Trophoblast cell (in vitro differentiated cells and primary cell): ENCODE measurements around the gene ZNF287.
A peak's percentile ranks its signal among the peaks of the same experiment; 100 is the strongest.

Experiments used
- DNase-seq, 2 donors: peaks; one replicate each; pipeline ENCODE4 v3.0.0-alpha.2; 2016
- H2AFZ ChIP-seq: 2 replicates; pipeline ENCODE4 v1.6.1; 2013; ENCODE audit warnings: low read length, moderate library complexity, mild to moderate bottlenecking; ENCODE audit not compliant: insufficient read depth, poor library complexity
- H2AK5ac ChIP-seq: 2 replicates; pipeline ENCODE4 v1.6.1; 2013; ENCODE audit warnings: mild to moderate bottlenecking, low read length
- H2BK120ac ChIP-seq: 2 replicates; pipeline ENCODE4 v1.6.1; 2013; ENCODE audit warnings: low read length, mild to moderate bottlenecking, moderate library complexity; ENCODE audit not compliant: insufficient read depth, poor library complexity
- H2BK12ac ChIP-seq: 2 replicates; pipeline ENCODE4 v1.6.1; 2013; ENCODE audit warnings: mild to moderate bottlenecking, low read length, moderate library complexity
- H2BK5ac ChIP-seq: 2 replicates; pipeline ENCODE4 v1.6.1; 2013; ENCODE audit warnings: low read length, low read depth, moderate library complexity, mild to moderate bottlenecking; ENCODE audit not compliant: poor library complexity
- H3K14ac ChIP-seq: 2 replicates; pipeline ENCODE4 v1.6.1; 2013; ENCODE audit warnings: mild to moderate bottlenecking, low read length
- H3K18ac ChIP-seq: 2 replicates; pipeline ENCODE4 v1.6.1; 2013; ENCODE audit warnings: mild to moderate bottlenecking, low read length
- H3K23ac ChIP-seq: 2 replicates; pipeline ENCODE4 v1.6.1; 2013; ENCODE audit warnings: low read length
- H3K27ac ChIP-seq: 2 replicates; pipeline ENCODE4 v1.5.1; 2013; ENCODE audit warnings: low read depth, mild to moderate bottlenecking, inconsistent platforms, low read length, moderate library complexity
- H3K27me3 ChIP-seq: 2 replicates; pipeline ENCODE4 v1.6.1; 2013; ENCODE audit warnings: inconsistent platforms, mild to moderate bottlenecking, low read length, moderate library complexity; ENCODE audit not compliant: insufficient read depth
- H3K36me3 ChIP-seq, 2 experiments: 1 replicate in 1 of 2; 2 replicates in 1 of 2; pipeline ENCODE4 v1.6.1; 2013; ENCODE audit warnings: low read length in 2 of 2, mild to moderate bottlenecking in 2 of 2, moderate library complexity in 1 of 2; ENCODE audit not compliant: insufficient read depth in 2 of 2, control insufficient read depth in 1 of 2
- H3K4ac ChIP-seq: 2 replicates; pipeline ENCODE4 v1.6.1; 2013; ENCODE audit warnings: low read depth, mild to moderate bottlenecking, low read length, moderate library complexity
- H3K4me1 ChIP-seq, 2 experiments: 1 replicate in 1 of 2; 2 replicates in 1 of 2; pipeline ENCODE4 v1.6.1; 2013; ENCODE audit warnings: low read length in 2 of 2, mild to moderate bottlenecking in 2 of 2, moderate library complexity in 1 of 2; ENCODE audit not compliant: insufficient read depth in 2 of 2, control insufficient read depth in 1 of 2
- H3K4me2 ChIP-seq: 2 replicates; pipeline ENCODE4 v1.6.1; 2013; ENCODE audit warnings: inconsistent platforms, mild to moderate bottlenecking, low read length, moderate library complexity
- H3K4me3 ChIP-seq: 2 replicates; pipeline ENCODE4 v1.5.1; 2013; ENCODE audit warnings: mild to moderate bottlenecking, low read depth, low read length, inconsistent platforms
- H3K79me1 ChIP-seq: one replicate; pipeline ENCODE4 v1.6.1; 2013; ENCODE audit warnings: low read length
- H3K79me2 ChIP-seq: 2 replicates; pipeline ENCODE4 v1.6.1; 2013; ENCODE audit warnings: low read length, mild to moderate bottlenecking; ENCODE audit not compliant: control insufficient read depth, insufficient read depth, poor library complexity
- H3K9ac ChIP-seq: 2 replicates; pipeline ENCODE4 v1.6.1; 2013; ENCODE audit warnings: mild to moderate bottlenecking, low read length
- H3K9me3 ChIP-seq: 2 replicates; pipeline ENCODE4 v1.6.1; 2013; ENCODE audit warnings: low read depth, mild to moderate bottlenecking, control low read depth, inconsistent platforms, low read length; ENCODE audit not compliant: insufficient read depth
- H4K12ac ChIP-seq: 2 replicates; pipeline ENCODE4 v1.6.1; 2013; ENCODE audit warnings: low read depth, mild to moderate bottlenecking, low read length, moderate library complexity
- H4K8ac ChIP-seq: 2 replicates; pipeline ENCODE4 v1.6.1; 2013; ENCODE audit warnings: low read depth, mild to moderate bottlenecking, low read length, moderate library complexity
- H4K91ac ChIP-seq: one replicate; pipeline ENCODE4 v1.6.1; 2013; ENCODE audit warnings: low read depth, mild to moderate bottlenecking, low read length, moderate library complexity
- WGBS: extraction: QIAGEN DNeasy Blood & Tissue Kit; methylation state at CpG from one replicate; pipeline ENCODE4 v1.1.7; 2013; ENCODE audit warnings: missing lambda C conversion rate; ENCODE audit not compliant: insufficient read length, insufficient coverage; ENCODE audit errors: extremely low coverage; 5-methylcytosine and 5-hydroxymethylcytosine counted together

The ZNF287 gene

GRCh38 chr17:16589097-16589969 lies 20.3 kb upstream of the ZNF287 start:
- Histone ChIP-seq H3K4ac (no peak overlapping the region), H3K79me1 (peaks cover 8% of the 10 kb centered on the region), H4K12ac (peak overlapping the region; percentile 96), H3K18ac (peak overlapping the region; percentile 86), H2BK120ac (peak overlapping the region; percentile 71), H3K14ac (peak overlapping the region; percentile 90), H3K4me3 (peak overlapping the region; percentile 59), H4K8ac (peak overlapping the region; percentile 93), H3K9ac (peak overlapping the region; percentile 55), H3K23ac (no peak overlapping the region), H2AK5ac (no peak overlapping the region), H4K91ac (peak overlapping the region; percentile 86), H3K27me3 (no peaks in the 10 kb centered on the region), H3K36me3 (no peaks in the 10 kb centered on the region), H2BK12ac (peak overlapping the region; percentile 18), H2BK5ac (peak overlapping the region; percentile 35), H3K4me2 (peak overlapping the region; percentile 81), H3K27ac (no peak overlapping the region), H2AFZ (peak overlapping the region; percentile 95), H3K9me3 (no peaks in the 10 kb centered on the region), H3K4me1 (peaks cover 0 to 7% of the 10 kb centered on the region in 2 experiments), H3K79me2 (peaks cover 5% of the 10 kb centered on the region)
- no CpG with 5 or more reads among the region's 53 CpGs for WGBS
- DNase-seq: peak; percentile 94 to 99

- Histone ChIP-seq H3K36me3 (no peaks in the 10 kb centered on the region), H4K8ac (no peak overlapping the region), H4K12ac (no peak overlapping the region), H3K9me3 (no peaks in the 10 kb centered on the region), H2AK5ac (no peak overlapping the region), H3K9ac (peak overlapping the region; percentile 38), H3K4me2 (no peak overlapping the region), H3K79me2 (peaks cover 5% of the 10 kb centered on the region), H2BK5ac (no peak overlapping the region), H3K23ac (no peak overlapping the region), H4K91ac (no peak overlapping the region), H3K4me1 (peaks cover 0 to 7% of the 10 kb centered on the region in 2 experiments), H3K4ac (no peak overlapping the region), H3K14ac (no peak overlapping the region), H3K27me3 (no peaks in the 10 kb centered on the region), H3K27ac (no peak overlapping the region), H2BK12ac (no peak overlapping the region), H3K79me1 (peaks cover 8% of the 10 kb centered on the region), H3K4me3 (no peak overlapping the region), H2AFZ (no peak overlapping the region), H3K18ac (no peak overlapping the region), H2BK120ac (no peak overlapping the region)
- WGBS: no CpG with 5 or more reads among the region's 4 CpGs
- DNase-seq: no peak
Observed at GRCh38 chr17:16585796-16586195, 16.8 kb upstream of the ZNF287 start.

GRCh38 chr17:16584273-16584995 lies 15.4 kb upstream of the ZNF287 start:
- peaks cover 0 to 7% of the 10 kb centered on the region in 2 experiments for H3K4me1 ChIP-seq
- H3K14ac ChIP-seq: peak overlapping the region; percentile 22
- no peak overlapping the region for H2AK5ac ChIP-seq
- H3K79me2 ChIP-seq: peaks cover 5% of the 10 kb centered on the region
- H3K9me3 ChIP-seq: no peaks in the 10 kb centered on the region
- H3K4me3 ChIP-seq: peak overlapping the region; percentile 6
- H2BK5ac ChIP-seq: no peak overlapping the region
- WGBS: no CpG with 5 or more reads among the region's 39 CpGs
- no peak overlapping the region for H3K27ac ChIP-seq
- H2BK12ac ChIP-seq: no peak overlapping the region
- H3K79me1 ChIP-seq: peaks cover 8% of the 10 kb centered on the region
- H2AFZ ChIP-seq: peak overlapping the region; percentile 46
- no peaks in the 10 kb centered on the region for H3K36me3 ChIP-seq
- no peak overlapping the region for H2BK120ac ChIP-seq
- H3K4ac ChIP-seq: no peak overlapping the region
- H3K23ac ChIP-seq: no peak overlapping the region
- no peaks in the 10 kb centered on the region for H3K27me3 ChIP-seq
- peak overlapping the region; percentile 77 for H4K8ac ChIP-seq
- H4K91ac ChIP-seq: no peak overlapping the region
- peak overlapping the region; percentile 26 for H3K18ac ChIP-seq
- H3K9ac ChIP-seq: no peak overlapping the region
- DNase-seq: peak; percentile 94 to 97
- H4K12ac ChIP-seq: peak overlapping the region; percentile 25
- peak overlapping the region; percentile 57 for H3K4me2 ChIP-seq

- DNase-seq: no peak
- H2AK5ac ChIP-seq: no peak overlapping the region
- no peaks in the 10 kb centered on the region for H3K36me3 ChIP-seq
- H3K9ac ChIP-seq: no peak overlapping the region
- H3K4me2 ChIP-seq: no peak overlapping the region
- no peak overlapping the region for H2BK120ac ChIP-seq
- H3K14ac ChIP-seq: no peak overlapping the region
- no peak overlapping the region for H3K27ac ChIP-seq
- H3K27me3 ChIP-seq: no peaks in the 10 kb centered on the region
- H3K4me1 ChIP-seq: peaks cover 0 to 5% of the 10 kb centered on the region in 2 experiments
- H2BK5ac ChIP-seq: no peak overlapping the region
- H4K12ac ChIP-seq: no peak overlapping the region
- no peak overlapping the region for H4K91ac ChIP-seq
- H3K4me3 ChIP-seq: no peak overlapping the region
- H3K9me3 ChIP-seq: no peaks in the 10 kb centered on the region
- no peak overlapping the region for H4K8ac ChIP-seq
- H3K79me2 ChIP-seq: peaks cover 2% of the 10 kb centered on the region
- no CpG with 5 or more reads among the region's 7 CpGs for WGBS
- no peak overlapping the region for H3K4ac ChIP-seq
- no peak overlapping the region for H2BK12ac ChIP-seq
- no peak overlapping the region for H3K23ac ChIP-seq
- no peak overlapping the region for H3K18ac ChIP-seq
- H3K79me1 ChIP-seq: peaks cover 4% of the 10 kb centered on the region
- H2AFZ ChIP-seq: no peak overlapping the region
Observed at GRCh38 chr17:16583781-16584180, 14.8 kb upstream of the ZNF287 start.
